Thoracic aorta (tissue), 2 donors: ENCODE data around the gene ITGA5. TPM values are rescaled to one million over a fixed set of nuclear protein-coding genes. Genes with fewer than 3 reads are reported as not detected.
A peak's percentile ranks its signal among the peaks of the same experiment; 100 is the strongest.

Source experiments
- ATAC-seq: fragments of 150-250 bp; one replicate; pipeline ENCODE4 v1.8.0; 2017; ENCODE audit warnings: low read depth; ENCODE audit not compliant: insufficient number of reproducible peaks, low FRiP score
- DNase-seq: peaks from one replicate; pipeline ENCODE4 v3.0.0-alpha.2; 2020; ENCODE audit warnings: low spot score
- H3K27ac ChIP-seq, 2 donors: fragments of 200-600 bp; sonication (generic); 1 replicate in 1 of 2; 2 replicates in 1 of 2; pipeline ENCODE4 v1.5.1; 2016; ENCODE audit warnings: mild to moderate bottlenecking in 2 of 2, moderate library complexity in 2 of 2
- H3K27me3 ChIP-seq: fragments of 200-600 bp; sonication (generic); replicated peaks from 2 replicates; pipeline ENCODE4 v1.6.0; 2016; ENCODE audit warnings: mild to moderate bottlenecking; ENCODE audit not compliant: insufficient read depth
- H3K36me3 ChIP-seq: fragments of 200-600 bp; sonication (generic); one replicate; pipeline ENCODE4 v1.5.1; 2016
- H3K4me1 ChIP-seq, 2 donors: fragments of 200-600 bp; sonication (generic); 1 replicate in 1 of 2; 2 replicates in 1 of 2; pipeline versions ENCODE4 v1.5.1 to v1.6.0; 2016; ENCODE audit warnings: low read depth in 2 of 2, mild to moderate bottlenecking in 1 of 2; ENCODE audit not compliant: control insufficient read depth in 1 of 2
- H3K4me3 ChIP-seq: fragments of 200-600 bp; sonication (generic); 2 replicates; pipeline ENCODE4 v1.5.1; 2016; ENCODE audit warnings: mild to moderate bottlenecking
- H3K9me3 ChIP-seq: fragments of 200-600 bp; sonication (generic); 2 replicates; pipeline ENCODE4 v1.5.1; 2016
- total RNA-seq, 2 donors: library from RNA; depleted of rRNA; stranded (reverse); fragments of >200 nt; gene quantifications; one replicate each; pipeline versions ENCODE4 v1.1.0 to v1.2.3, GENCODE V29; 2016
- TF ChIP-seq, protein P1 (sequence below): fragments of 200-600 bp; sonication (generic); IDR thresholded peaks from one replicate; pipeline ENCODE4 v1.5.1; 2019; ENCODE audit warnings: antibody characterized with exemption

Gene ITGA5
- total RNA-seq, 2 donors from 2014 or later, result 752 to 847 TPM

DNA sequence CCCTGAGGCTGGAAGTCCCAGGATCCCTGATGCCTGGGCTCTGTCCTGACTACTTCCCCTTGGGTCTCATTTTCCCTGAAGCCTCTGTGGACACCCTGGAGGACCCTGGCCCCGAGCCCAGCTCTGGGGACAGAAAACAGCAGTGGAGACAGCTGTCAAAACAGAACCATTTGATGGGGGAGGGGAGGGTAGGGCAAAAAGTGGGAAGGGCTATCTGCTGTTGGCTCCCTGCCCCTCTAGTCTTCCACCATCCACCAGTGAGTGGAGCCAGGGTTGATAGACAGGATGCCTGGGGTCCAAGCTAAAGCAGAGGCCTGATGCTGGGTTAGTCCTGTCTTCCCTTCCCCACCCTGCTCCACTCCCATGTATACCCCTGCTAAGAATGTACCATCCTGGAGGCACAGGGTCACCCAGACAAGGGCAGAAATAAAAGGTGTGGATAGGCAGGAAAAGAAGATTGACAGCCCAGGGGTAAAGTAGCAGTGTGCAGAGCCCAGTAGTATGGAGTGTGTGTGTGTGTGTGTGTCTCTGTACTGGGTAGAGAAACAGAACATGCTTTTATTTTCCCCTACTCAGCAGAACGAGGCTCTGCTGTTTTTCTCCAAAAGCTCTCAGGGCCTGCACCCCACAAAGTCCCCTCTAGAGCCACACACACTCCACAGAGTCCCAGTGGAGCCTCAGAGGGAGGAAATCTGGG is 44.4 kb downstream of the ITGA5 start:
- no peak overlapping the region for H3K4me3 ChIP-seq

DNA sequence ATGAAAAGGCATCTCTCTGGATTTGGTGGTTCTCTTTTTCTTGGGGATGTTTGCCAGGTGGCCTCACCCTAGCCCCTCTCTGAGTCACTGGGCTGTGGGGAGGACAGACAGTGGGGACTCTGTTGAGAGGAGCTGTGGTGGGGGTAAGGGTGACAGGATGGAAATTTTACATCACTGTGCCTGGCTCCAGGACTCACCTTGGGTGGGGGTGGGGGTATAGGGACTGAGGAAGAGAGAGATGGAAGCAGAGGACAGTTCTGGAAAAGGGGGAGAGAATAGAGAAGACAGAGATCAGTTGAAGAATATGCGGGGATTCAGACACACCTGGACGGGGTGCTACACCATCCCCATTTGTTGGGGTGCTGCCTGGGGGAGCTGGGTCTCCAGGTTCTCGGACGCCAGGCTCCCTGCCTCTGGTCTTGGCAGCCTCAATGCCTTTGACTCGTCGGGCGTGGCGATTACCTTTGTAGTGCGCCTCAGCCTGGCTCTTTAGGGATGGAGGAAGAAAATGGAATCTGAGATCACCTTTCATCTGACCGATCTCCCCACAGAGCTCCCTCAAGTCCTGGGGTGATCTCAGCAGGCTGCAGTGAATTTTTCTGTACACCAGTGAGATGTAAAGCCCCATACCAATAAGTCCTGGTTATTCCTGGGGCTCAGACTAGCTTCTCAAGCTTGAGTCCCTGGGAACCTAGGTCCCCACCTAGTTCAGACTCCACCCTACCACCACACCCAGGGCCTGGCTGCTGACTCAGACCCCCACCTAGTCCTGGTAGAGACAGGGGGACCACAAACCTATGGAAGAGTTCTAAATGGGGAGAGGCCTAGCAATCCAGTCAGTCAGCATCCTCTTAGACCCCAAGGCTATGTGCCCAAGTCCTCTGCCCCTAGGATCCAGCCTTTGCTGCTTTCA is 45.2 kb downstream of the ITGA5 start:
- no peak for ATAC-seq
- Histone ChIP-seq H3K36me3 (peaks cover 4% of the 10 kb centered on the region), H3K4me1 (peaks cover 11 to 50% of the 10 kb centered on the region in 2 donors), H3K9me3 (no peaks in the 10 kb centered on the region), H3K27me3 (no peaks in the 10 kb centered on the region), H3K4me3 (no peak overlapping the region), H3K27ac (no peak overlapping the region)
- TF ChIP-seq, protein P1, sequence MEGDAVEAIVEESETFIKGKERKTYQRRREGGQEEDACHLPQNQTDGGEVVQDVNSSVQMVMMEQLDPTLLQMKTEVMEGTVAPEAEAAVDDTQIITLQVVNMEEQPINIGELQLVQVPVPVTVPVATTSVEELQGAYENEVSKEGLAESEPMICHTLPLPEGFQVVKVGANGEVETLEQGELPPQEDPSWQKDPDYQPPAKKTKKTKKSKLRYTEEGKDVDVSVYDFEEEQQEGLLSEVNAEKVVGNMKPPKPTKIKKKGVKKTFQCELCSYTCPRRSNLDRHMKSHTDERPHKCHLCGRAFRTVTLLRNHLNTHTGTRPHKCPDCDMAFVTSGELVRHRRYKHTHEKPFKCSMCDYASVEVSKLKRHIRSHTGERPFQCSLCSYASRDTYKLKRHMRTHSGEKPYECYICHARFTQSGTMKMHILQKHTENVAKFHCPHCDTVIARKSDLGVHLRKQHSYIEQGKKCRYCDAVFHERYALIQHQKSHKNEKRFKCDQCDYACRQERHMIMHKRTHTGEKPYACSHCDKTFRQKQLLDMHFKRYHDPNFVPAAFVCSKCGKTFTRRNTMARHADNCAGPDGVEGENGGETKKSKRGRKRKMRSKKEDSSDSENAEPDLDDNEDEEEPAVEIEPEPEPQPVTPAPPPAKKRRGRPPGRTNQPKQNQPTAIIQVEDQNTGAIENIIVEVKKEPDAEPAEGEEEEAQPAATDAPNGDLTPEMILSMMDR, result no peak
- no peak for DNase-seq

More for the DNA sequence above, 44.4 kb downstream of the ITGA5 start:
- TF ChIP-seq, protein P1, result no peak
- DNase-seq (no peak), ATAC-seq (no peak)
- Histone ChIP-seq H3K27me3 (no peaks in the 10 kb centered on the region), H3K36me3 (peaks cover 4% of the 10 kb centered on the region), H3K4me1 (peaks cover 5 to 46% of the 10 kb centered on the region in 2 donors), H3K9me3 (no peaks in the 10 kb centered on the region), H3K27ac (no peak overlapping the region)

DNA sequence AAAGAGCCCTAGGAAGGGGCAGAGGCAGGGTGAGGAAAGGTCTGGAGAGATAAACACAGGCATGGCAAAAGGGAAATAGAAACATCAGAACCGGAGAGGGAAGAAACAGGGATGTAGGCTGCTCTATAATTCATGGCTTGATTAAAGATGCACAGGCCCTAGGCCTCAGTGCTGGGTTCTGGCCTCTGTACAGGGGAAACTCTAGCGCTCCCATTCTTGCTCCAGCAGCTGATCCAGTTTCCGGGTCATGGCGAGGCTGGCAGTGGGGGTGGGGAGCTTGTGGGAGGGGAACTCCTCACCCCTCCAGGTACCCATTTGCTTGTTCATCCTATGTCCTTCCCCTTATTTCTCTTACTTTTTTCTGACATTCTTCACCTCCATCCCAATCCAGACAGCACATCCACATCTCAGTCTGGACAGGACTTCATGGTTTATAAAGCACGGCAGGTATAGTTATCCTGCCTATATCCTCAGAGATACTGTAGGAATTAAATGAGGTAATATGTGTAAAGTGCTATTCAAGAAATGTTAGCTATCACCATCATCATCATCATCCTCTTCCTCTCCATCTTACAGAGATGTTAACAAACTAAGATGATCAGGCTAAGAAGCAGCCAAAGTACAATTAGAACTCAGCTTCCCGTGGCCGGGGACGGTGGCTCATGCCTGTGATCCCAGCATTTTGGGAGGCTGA is 46.8 kb downstream of the ITGA5 start:
- ATAC-seq, result no peak

DNA sequence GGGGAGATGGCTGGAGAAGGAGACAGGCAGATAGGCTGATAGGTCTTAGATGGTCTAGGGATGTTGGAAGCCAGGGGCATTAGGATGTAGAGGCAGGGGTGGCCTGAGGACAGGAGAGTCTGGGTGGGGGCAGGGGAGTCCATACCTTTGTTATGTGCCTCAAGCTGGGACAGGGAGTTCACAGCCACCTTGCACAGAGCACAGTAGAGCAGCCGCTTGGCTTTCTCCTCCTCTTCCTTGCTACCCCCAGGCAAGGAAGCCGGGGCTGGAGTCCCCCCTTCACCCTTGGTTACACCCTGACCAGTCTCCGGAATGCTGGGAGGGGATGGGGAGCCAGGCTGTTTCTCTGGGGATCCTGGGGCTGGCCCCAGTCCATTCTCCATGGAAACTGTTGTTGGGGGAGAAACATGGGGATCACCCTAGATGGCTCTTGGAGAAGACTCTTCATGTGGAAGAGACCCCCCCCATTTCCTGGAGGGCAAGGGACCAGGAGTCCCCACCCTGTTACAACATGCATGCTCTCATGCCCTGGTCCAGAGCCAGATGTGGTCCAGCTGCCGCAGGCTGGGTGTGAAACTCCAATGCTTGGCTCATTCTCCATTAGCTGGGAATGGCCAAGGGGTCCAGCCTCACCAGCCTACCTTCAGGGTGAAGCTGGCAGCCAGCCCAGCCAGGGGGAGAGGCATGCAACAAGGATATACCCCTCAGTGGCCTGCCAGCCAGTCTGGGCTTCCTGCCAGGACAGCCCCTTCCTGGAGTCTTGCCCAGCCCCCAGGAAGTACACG is 47.5 kb downstream of the ITGA5 start:
- H3K36me3 ChIP-seq, result peaks cover 4% of the 10 kb centered on the region
- peaks cover 10 to 45% of the 10 kb centered on the region in 2 donors for H3K4me1 ChIP-seq
- no peaks in the 10 kb centered on the region for H3K9me3 ChIP-seq
- H3K4me3 ChIP-seq, result no peak overlapping the region
- peak overlapping the region; percentile 38 to 44 for H3K27ac ChIP-seq
- no peak for ATAC-seq
- DNase-seq, result no peak
- no peaks in the 10 kb centered on the region for H3K27me3 ChIP-seq
- TF ChIP-seq, protein P1, result no peak

More for the DNA sequence above, 46.8 kb downstream of the ITGA5 start:
- no peak overlapping the region for H3K4me3 ChIP-seq
- H3K27ac ChIP-seq, result peak overlapping the region in 1 of 2 donors; percentile 44
- peaks cover 4% of the 10 kb centered on the region for H3K36me3 ChIP-seq
- TF ChIP-seq, protein P1, result no peak
- no peaks in the 10 kb centered on the region for H3K9me3 ChIP-seq
- H3K4me1 ChIP-seq, result peaks cover 10 to 45% of the 10 kb centered on the region in 2 donors
- no peak for DNase-seq
- no peaks in the 10 kb centered on the region for H3K27me3 ChIP-seq
